GM21619 (cell line): ENCODE measurements around the gene FILIP1L.
"Not testable (repeated sequence)": the region's sequence is repeated elsewhere in the genome, so short reads cannot be mapped to it uniquely, and the experiment has no call there.

Source experiments
- ATAC-seq: cut with Tn5 transposase; IDR thresholded peaks from one replicate; pipeline ENCODE4 v1.9.1; 2021; ENCODE audit not compliant: unreplicated experiment

FILIP1L gene

DNA sequence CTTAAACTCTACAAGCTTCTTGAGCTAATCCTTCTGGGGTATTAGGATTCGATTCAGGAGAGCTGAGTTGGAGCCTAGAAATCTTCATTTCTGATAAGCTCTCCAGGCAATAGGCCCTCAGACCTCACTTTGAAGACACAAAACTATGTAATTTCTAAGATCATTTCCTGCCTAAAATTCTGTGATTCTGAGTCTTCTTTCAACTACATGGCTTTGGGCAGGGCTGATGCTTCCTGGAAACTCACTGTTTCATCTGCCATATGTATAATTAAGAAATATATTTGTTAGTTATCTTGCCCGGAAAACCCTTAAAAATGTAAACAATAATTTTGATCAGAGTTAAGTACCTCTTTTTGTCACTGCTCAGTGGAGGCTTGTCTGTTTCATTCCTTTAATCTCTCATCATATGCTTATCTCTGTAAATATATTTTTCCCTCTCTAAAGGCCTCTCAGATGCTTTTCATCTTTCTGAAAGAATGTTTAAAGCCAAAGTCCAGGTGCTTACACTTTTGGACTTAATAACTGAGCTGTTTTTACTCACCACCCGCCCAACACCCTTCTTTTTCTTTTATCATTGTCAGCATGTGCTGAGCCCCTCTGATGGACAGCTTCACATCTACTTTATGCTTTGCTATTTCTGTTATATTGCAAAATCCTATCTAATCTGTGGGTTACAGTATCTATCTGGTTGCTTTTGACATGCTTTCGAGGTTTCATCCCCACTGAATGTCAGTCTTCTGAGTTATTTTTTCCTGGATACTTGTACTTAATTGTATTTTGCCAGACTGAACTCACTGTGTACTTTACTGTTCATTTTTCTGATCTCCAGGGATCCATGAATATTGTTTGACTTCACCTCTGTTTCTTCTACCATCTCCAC lies 38.2 kb downstream of the FILIP1L start:
- no peak for ATAC-seq

DNA sequence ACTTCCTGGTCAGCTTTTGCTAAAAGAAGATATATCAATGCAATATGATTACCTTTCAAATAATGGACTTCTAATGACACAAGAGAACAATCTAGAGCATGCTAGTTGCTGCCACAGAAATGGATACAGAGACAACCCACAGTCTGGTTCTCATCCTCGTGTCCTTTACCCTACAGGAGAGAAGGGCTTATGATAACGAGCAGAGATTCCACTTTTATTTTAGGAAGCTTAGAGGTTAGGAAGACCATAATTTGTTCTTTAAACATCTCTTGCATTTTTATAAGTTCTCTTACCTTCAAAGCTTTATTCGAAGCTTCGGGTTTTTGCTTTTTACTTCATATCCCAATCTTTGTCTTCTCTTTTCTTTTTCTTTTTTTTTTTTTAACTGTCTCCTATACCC lies 39.1 kb downstream of the FILIP1L start:
- no peak for ATAC-seq

DNA sequence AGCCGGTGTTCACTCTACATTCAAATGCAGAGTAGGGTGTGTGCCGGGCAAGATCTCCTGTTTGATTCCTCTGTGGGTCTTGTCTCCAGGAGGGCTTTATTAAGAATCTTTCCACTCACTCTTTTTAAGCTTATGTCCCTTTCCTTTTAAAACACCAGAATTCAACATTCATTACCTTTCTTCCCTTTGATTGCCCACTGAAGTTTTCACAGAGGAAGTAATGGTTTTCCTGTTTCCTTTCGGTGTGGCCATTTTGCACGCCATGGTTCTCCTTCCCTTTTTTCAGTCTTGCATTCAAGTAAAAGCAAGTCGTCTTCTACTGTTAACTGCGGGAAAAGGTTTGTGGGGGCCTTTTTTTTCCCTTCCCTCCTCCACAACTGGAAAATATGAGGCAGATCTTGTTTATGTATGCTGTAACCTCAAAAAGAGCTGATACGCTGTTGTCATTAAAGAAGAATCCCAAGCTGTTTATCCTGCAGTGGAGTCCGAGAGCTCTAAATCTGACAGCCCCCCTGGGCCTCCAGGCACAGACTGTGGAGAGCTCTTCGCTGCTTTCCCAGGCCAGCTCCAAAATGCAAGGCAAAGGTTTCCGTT lies 40.5 kb downstream of the FILIP1L start:
- ATAC-seq: peak; percentile 32

DNA sequence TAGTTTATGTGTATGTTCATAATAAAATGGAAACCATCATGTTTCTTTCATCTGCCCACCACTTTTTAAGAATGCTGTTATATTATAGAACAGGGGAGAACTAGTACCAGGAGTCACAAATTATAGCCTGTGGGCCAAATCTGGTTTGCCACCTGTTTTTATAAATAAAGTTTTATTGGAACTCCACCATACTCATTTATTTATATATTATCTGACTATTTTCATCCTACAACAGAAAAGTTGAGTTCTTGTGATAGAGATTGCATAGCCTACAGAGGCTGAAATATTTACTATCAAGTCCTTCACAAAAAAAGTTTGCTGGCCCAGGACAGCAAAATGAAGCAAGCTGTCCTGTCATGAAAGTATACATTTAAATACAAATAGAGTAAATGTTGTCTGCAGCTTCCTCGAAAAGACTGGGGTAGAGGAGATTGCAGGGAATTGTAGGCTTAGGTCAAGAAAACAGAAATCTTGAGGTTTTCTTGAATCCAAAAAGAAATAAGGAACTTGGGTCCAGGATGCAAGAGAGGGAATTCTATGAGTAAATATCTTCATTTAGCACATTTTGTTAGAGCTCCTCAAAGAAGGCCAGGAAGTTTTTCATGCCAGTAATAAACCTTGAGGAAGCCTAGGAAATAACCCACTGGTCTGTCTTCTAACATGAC lies 41.1 kb downstream of the FILIP1L start:
- no peak for ATAC-seq

DNA sequence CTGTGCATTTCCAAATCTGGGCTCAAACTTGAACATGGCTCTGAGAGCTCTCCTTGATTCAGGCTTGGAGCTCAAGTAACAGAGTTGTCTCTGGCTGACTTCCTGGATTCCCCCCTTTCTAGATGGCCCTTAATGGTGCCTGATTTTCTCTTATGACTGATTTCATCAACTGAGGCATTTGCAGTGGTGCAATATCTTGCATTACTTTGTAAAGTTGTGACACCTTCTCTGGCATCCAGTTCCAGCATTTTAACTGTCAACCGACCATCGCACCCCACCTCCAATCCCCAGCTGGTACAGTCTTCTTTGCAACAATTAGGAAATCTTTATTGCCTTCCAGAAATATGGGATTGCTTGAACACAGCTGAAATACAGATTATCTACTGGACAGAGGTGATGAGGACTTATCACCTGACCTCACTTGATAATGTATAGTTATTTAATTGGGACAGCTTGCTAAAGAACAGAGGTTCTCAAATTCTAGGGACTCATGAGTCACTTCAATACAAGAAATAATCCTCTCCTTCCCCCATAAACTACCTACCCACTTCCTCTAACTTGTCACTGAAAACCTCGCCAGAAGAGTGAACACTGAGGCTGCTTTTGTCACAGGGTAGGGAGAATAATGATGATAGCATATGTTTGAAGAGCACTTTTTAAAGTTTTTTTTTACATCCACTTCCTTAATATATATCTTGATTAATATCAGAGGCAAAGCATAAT lies 41.8 kb downstream of the FILIP1L start:
- peak; percentile 48 for ATAC-seq

DNA sequence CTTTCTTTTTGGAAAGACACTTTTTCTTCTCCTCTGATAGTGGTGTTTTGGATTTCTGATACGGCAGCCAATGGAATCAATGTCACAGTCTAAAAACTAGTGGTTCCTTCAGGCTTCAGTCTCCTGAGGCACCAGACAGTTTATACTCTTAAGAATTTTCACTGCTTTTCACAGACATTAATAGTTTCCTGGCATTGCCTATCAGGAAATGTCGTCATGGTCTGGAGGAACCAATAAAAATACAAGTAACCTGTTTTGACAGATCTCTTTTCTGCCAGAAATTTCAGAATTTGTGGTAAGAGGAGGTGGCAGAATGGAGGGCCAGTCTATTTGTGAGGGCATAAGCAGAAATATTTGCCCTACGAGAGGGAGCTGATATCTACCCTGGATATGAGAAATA lies 44.8 kb downstream of the FILIP1L start:
- ATAC-seq: no peak

DNA sequence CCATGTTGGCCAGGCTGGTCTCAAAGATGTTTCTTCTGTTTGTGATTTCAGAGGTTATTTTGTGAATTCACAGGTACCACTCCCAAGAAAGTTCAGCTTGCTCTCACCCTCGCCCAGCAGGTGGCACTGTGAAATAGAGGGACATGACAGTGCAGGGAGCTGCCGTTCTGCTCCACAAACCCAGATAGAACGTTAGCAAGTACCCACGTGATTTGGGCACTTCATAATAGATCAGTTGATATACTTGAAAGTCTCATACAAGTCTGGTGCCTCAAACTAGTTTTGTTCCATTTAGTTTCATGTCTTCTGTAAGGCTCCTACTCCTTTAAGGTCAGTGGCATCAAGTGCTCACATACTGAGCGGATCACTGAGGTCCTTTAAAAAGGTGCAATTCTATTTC lies 45.5 kb downstream of the FILIP1L start:
- ATAC-seq: peak; percentile 67

DNA sequence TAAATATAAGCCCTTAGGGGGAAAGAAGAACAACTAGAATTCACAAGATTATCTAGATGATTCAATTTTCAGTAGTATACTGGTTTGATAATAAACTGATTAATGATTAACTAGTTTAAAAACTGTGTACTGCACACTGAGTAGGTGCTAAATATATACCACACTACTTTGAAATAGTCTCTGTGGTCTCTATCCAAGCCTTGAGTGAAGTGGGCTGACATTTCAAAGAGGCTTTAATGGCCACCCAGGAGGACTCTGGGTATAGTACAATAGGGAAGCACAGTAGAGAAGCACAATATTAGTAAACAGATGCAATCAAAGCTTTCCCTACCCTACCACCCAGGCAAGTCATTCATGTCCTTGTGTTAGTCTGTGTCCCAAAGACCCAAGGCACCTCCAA lies 46.7 kb downstream of the FILIP1L start:
- no peak for ATAC-seq

DNA sequence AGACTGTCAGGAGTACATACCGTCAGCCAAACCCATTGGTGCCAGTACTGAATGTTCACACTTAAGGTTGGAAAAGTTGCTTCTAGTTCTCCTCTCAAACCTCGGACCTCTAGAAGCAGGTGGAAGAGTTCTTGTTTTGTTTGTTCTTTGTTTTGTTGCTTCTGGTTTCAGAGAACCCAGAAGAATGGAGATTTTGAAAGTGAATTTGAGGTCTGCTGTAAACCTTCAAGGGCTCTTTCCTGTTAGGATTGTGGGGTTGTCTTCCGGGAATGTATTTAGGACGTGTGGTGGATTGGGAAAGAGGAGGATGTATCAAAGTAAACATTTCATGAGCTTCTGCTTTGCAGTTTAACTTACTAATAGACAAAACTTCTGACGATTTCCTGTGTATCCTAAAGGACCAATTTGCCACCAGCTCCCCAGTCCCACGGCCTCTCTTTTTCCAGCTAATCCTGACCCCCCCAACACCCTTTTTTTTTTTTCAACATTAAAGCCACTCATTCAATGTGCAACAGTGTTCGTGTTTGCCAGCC lies 50.3 kb downstream of the FILIP1L start:
- ATAC-seq: no peak

DNA sequence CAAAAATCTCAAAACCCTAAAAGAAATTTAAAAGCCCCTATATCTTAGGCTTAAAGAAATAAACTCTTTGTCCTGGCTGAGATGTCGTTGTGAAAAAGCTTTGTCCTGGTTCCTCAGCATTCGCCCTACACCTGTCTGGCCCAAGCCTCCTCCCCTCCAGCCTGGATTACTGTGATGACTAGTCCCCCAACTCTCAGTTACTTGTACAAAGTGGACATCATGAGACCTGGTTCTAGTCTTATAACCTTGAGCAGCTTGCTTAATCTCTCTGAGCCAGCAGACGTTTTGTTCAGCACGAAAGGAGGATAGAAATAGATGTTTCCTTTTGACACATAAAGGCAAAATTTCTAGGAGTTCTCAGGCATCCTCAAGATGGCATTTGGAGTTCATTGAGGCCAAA lies 51.6 kb downstream of the FILIP1L start:
- ATAC-seq: no peak

DNA sequence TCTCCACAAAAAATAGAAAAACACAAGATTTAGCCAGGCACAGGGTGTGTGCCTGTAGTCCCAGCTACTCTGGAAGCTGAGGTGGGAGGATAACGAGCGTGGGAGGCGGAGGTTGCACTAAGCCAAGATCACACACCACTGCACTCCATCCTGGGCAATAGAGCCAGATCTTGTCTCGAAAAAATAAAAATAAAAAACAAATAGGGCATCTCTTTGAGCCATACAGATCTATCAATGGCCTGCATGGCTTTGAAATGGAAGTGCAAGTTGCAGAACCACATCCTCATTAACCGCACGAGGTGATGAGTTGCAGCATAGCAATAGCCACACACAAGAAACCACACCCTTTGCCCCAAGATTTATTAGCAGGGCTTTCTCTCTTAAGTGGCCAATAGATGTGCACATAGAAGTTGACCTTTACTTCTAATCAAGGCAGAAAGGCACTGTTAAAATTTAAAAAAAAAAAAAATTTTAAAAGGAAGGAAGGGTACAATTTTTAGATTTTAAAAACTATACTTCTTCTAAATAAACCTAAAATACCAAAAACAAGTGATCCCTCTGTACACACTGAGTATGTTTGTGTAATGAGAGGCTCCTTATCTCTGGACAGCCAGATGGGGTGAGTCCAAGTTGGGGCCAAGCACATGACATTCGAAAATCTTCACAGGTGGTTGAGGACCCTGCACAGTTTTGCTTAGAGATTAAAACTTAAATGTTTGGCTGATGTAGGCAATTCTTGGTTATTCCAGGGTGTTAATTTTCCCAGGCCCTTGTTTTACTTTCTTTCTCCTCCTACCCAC lies 53.4 kb downstream of the FILIP1L start:
- ATAC-seq: no peak

DNA sequence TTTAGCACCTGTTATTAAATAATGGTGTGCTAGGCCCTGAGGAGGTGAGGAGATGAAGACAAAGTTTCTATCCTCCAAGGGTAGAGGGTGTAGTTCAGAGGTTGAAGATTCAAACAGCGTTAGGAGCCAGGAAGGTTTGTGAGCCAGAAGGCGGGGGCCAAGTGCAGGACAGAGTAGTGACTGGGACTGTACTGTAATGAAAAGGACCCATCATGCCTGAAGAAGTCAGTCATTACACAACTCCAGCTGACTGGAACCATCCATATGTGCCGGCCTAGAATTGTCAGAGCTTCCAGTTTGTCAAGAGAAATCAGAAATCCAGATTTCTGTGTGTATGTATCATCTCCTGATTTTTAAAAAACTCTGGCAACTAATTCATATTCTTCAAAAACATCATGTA lies 54.8 kb downstream of the FILIP1L start:
- no peak for ATAC-seq

DNA sequence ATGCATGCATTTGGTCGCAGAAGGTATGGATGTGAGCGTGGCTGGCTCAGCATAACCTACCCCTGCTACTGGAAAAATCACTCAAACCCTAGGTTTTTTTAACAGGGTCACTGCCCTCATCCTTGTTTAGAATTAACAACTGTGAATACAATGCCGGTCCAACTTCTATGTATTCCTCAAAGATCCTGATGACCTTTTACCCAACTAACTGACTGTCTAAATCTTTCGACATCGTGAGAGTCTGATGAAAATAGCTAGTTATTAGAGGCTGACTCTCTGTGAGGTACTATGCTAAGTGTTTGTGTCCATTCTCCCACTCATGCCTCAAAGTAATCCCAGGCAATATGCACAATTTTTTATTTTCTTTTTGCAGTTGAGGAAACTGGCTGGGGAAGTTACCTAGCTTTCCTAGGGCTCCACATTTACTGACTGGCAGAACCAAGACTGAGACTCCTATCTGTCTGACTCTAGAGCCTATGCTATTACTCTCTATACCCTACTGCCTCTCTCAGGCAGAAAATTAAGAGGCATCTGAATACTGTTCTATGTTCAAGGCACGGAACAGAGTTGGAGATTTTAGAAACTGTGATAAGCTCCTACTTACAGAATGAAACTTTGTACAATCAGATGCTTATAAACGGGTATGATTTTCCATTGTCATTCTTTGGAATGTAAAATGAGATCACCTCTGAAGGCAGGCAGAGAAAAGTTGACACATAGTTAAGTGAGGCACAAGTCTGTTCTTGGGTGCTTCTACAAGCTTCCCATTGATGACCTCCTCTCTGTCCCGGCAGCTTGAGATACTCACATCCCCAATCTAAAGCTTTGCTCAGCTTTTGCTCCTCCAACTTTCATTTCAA lies 56.4 kb downstream of the FILIP1L start:
- ATAC-seq: no peak

DNA sequence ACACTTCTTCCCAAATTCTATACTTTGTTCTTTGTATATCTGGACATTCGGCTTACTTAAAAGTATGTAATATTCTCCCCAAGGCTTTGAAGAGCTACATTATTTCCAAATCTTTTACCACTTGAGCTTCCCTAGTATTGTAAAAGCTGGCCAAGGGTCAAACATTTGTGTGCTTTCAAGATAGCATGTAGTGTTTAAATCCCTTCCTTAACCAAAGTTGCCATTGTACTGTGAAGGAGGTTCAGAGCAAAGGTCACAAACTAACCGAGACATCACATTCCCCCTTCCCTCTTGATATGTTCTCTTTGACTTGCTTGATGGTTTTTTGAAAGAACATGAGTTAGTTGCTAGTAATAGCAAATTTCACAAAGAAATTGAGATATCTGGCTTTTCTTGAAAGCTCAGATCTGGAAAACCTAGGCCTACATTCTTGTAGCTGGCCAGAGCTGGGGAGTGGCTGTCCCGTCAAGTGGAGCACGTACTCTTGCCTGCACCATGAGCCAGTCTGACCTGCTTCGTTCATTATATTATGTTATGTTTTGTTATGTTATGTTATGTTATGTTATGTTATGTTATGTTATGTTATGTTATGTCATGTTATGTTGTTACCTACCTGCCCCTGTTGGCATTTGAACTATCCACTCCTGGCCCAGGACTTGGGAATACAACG lies 60.2 kb downstream of the FILIP1L start:
- no peak for ATAC-seq

DNA sequence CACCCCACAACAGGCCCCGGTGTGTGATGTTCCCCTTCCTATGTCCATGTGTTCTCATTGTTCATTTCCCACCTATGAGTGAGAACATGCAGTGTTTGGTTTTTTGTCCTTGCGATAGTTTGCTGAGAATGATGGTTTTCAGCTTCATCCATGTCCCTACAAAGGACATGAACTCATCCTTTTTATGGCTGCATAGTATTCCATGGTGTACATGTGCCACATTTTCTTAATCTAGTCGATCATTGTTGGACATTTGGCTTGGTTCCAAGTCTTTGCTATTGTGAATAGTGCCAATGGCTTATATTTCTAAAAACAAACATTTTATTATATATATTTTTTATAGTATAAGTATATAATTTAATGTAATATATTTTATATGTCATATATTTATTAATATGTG lies 62.8 kb downstream of the FILIP1L start:
- not testable (repeated sequence) for ATAC-seq

DNA sequence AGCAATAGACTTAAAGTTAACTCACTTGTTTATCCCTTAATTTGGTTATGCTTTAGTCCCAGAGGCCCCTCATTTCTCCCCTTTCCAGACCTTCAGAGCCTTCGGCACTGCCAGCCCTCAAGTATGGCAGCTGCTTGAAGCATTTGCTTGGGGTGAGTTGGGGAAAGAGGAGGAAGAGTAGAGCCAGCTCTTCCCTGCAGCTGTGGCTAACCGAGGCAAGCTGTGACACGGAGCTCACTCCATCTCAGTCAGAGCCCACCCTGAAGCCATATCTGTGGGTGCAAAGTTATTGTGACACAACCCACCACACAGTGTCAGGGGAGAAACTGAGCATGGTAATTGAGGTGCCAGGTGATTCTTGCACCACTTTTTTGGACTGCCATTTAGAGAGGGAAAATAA lies 66.1 kb downstream of the FILIP1L start:
- no peak for ATAC-seq

DNA sequence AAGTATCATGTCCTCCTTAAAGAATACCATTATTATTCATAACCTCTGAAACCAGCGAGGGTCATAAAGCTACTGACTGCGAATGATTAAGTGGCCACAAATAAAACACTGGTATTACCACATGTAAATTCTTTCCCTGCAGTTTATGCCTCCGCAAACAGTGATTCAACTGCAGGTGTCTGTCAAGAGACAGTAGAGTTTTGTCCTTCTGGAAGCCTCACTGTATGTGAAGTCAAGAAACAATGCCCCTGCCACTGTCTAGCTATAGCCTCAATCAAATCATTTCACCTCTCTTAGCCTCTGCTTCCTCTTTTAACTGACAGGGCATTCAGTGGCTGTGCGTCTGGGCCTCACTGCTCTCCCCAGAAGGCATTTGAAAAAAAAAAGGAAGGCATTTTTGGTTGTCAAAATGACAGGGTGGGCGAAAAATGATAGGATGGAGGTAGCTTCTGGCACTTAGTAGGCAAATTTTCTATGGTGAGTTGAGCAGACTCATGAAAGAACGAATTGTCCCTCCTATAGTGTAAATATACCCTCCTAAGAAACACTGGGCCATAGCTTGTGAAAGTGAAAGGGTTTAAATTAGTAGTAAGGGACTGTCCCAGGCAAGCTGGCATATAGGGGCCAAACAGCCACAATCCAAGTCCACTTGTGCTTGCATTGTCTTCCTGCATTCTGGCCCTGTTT lies 66.7 kb downstream of the FILIP1L start:
- peak; percentile 82 for ATAC-seq

DNA sequence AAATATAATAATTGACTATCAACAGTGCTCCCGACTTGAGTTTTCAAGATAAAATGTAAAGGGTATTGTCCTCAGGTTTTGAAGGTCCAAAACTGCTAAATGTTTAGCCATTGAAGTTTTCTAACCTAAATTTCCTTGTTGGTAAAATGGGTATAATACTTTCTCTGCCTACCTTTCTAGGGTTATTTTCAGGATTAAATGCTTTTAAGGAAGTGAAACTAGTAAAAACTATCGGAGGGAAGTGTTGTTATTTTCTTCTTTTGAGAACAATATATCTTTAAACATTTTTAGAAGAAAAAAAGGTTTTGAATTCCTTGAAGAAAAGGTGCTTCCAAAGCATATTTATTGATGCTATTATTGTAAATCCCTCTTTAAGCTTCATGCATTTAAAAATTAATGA lies 67.3 kb downstream of the FILIP1L start:
- ATAC-seq: no peak
